GM23338 (cell line): ENCODE results near the gene SUGCT. TPM values are rescaled to one million over a fixed set of nuclear protein-coding genes. Genes with fewer than 3 reads are reported as not detected.
A peak's percentile ranks its signal among the peaks of the same experiment; 100 is the strongest.

Experiments
- ATAC-seq: fragments of 200-7000 bp; cut with Tn5 transposase; 3 replicates; pipeline ENCODE4 v1.9.1; 2020
- DNase-seq: peaks from one replicate; pipeline ENCODE4 v3.0.0-alpha.2; 2015; ENCODE audit warnings: low spot score
- H2AFZ ChIP-seq: fragments of 200-600 bp; sonication (generic); 2 replicates; pipeline ENCODE4 v1.8.0; 2016; ENCODE audit warnings: antibody characterized with exemption, mild to moderate bottlenecking, moderate library complexity
- H3F3A ChIP-seq: fragments of 200-600 bp; sonication (generic); replicated peaks from 2 replicates; pipeline ENCODE4 v1.8.0; 2017; ENCODE audit warnings: antibody characterized with exemption, mixed run types, low read depth
- H3K27ac ChIP-seq: fragments of 200-600 bp; sonication (generic); 2 replicates; pipeline ENCODE4 v1.6.1; 2016; ENCODE audit warnings: low read depth
- H3K27me3 ChIP-seq: fragments of 200-600 bp; sonication (generic); 2 replicates; pipeline ENCODE4 v1.8.0; 2016; ENCODE audit warnings: mild to moderate bottlenecking, mixed run types, moderate library complexity; ENCODE audit not compliant: insufficient read depth
- H3K36me3 ChIP-seq: fragments of 200-600 bp; sonication (generic); 2 replicates; pipeline ENCODE4 v1.8.0; 2016; ENCODE audit warnings: mild to moderate bottlenecking; ENCODE audit not compliant: insufficient read depth
- H3K4me1 ChIP-seq: fragments of 200-600 bp; sonication (generic); 2 replicates; pipeline ENCODE4 v1.8.0; 2016; ENCODE audit warnings: mild to moderate bottlenecking, moderate library complexity; ENCODE audit not compliant: insufficient read depth
- H3K4me2 ChIP-seq: fragments of 200-600 bp; sonication (generic); 2 replicates; pipeline ENCODE4 v1.7.1; 2017; ENCODE audit warnings: mixed run types
- H3K4me3 ChIP-seq: fragments of 200-600 bp; sonication (generic); 2 replicates; pipeline ENCODE4 v1.6.1; 2016; ENCODE audit warnings: mixed run types
- H3K79me2 ChIP-seq: fragments of 200-600 bp; sonication (generic); replicated peaks from 2 replicates; pipeline ENCODE4 v1.8.0; 2017; ENCODE audit warnings: mild to moderate bottlenecking; ENCODE audit not compliant: insufficient read depth
- H3K9me2 ChIP-seq: fragments of 200-600 bp; sonication (generic); 2 replicates; pipeline ENCODE4 v1.8.0; 2017; ENCODE audit not compliant: insufficient read depth
- H4K20me1 ChIP-seq: fragments of 200-600 bp; sonication (generic); replicated peaks from 2 replicates; pipeline ENCODE4 v1.8.0; 2017; ENCODE audit warnings: mild to moderate bottlenecking; ENCODE audit not compliant: insufficient read depth
- H3K27ac Mint-ChIP-seq: 2 replicates; pipeline ENCODE4 v1.8.0; 2020; ENCODE audit warnings: inconsistent platforms, mild to moderate bottlenecking, moderate library complexity, mixed read lengths
- H3K27me3 Mint-ChIP-seq: 3 replicates; pipeline ENCODE4 v1.8.0; 2022; ENCODE audit warnings: low read depth, mild to moderate bottlenecking, moderate library complexity, mixed read lengths, inconsistent platforms; ENCODE audit not compliant: insufficient read depth, poor library complexity
- H3K36me3 Mint-ChIP-seq: 3 replicates; pipeline ENCODE4 v1.8.0; 2021; ENCODE audit warnings: low read depth, mild to moderate bottlenecking, inconsistent platforms, moderate library complexity, mixed read lengths
- H3K4me1 Mint-ChIP-seq: 3 replicates; pipeline ENCODE4 v1.8.0; 2020; ENCODE audit warnings: mild to moderate bottlenecking, inconsistent platforms, mixed read lengths
- H3K4me3 Mint-ChIP-seq: 3 replicates; pipeline ENCODE4 v1.8.0; 2021; ENCODE audit warnings: moderate library complexity, mild to moderate bottlenecking, inconsistent platforms, mixed read lengths
- H3K9me3 Mint-ChIP-seq: 3 replicates; pipeline ENCODE4 v1.8.0; 2020; ENCODE audit warnings: moderate library complexity, mild to moderate bottlenecking, inconsistent platforms, mixed read lengths
- CREB1 ChIP-seq: fragments of 250-450 bp; sonication (Bioruptor Pico); IDR thresholded peaks from 2 replicates; pipeline ENCODE4 v1.5.0; 2020; ENCODE audit warnings: low read depth, mild to moderate bottlenecking, moderate library complexity
- CTCF ChIP-seq, 2 experiments: fragments of 200-600 bp in 1 of 2; sonication (generic) in 1 of 2; conservative IDR thresholded peaks; 2 replicates each; pipeline versions ENCODE4 v1.5.1 to v1.6.1; 2016 to 2017; ENCODE audit warnings: antibody characterized with exemption in 2 of 2, low read depth in 2 of 2, mild to moderate bottlenecking in 2 of 2, moderate library complexity in 1 of 2
- ETS1 ChIP-seq: IDR thresholded peaks from 2 replicates; pipeline ENCODE4 v1.6.1; 2016; ENCODE audit warnings: antibody characterized with exemption
- EZH2 ChIP-seq: fragments of 200-600 bp; sonication (generic); IDR thresholded peaks from one replicate; pipeline ENCODE4 v1.8.0; 2017; ENCODE audit warnings: antibody characterized with exemption, mild to moderate bottlenecking, low read depth; ENCODE audit not compliant: unreplicated experiment
- EZH2phosphoT487 ChIP-seq: fragments of 200-600 bp; sonication (generic); IDR thresholded peaks from one replicate; pipeline ENCODE4 v1.8.1; 2018; ENCODE audit warnings: antibody characterized with exemption; ENCODE audit not compliant: unreplicated experiment
- JUNB ChIP-seq: IDR thresholded peaks from one replicate; pipeline ENCODE4 v1.6.1; 2016; ENCODE audit warnings: antibody characterized with exemption; ENCODE audit not compliant: unreplicated experiment
- NANOG ChIP-seq: IDR thresholded peaks from 2 replicates; pipeline ENCODE4 v1.6.1; 2016; ENCODE audit warnings: antibody characterized with exemption, borderline replicate concordance
- REST ChIP-seq: IDR thresholded peaks from one replicate; pipeline ENCODE4 v1.6.1; 2018; ENCODE audit warnings: antibody characterized with exemption; ENCODE audit not compliant: unreplicated experiment
- STAT1 ChIP-seq: IDR thresholded peaks from one replicate; pipeline ENCODE4 v1.6.1; 2016; ENCODE audit warnings: antibody characterized with exemption; ENCODE audit not compliant: unreplicated experiment
- polyA plus RNA-seq: library from polyadenylated mRNA; unstranded; fragments of >200 nt; fragmentation: Nextera tagmentation; extraction: Ambion mirVana; gene quantifications from 2 replicates; pipeline ENCODE4 v1.2.1, GENCODE V29; 2016
- total RNA-seq: library from RNA; depleted of rRNA; stranded (reverse); fragments of >200 nt; shearing (Covaris generic); gene quantifications from 2 replicates; pipeline ENCODE4 v1.2.3, GENCODE V29; 2014

Gene SUGCT
- total and polyA plus RNA-seq, 2 experiments from 2014 or later = 4.2 to 5.6 TPM

- no peak for TF ChIP-seq EZH2
- no peak for TF ChIP-seq CREB1 (CRISPR knock-in tag)
- TF ChIP-seq NANOG = no peak
- no peak for TF ChIP-seq ETS1
- TF ChIP-seq JUNB = no peak
- no peak for TF ChIP-seq STAT1
- no peak for TF ChIP-seq EZH2phosphoT487
Measured at GRCh38 chr7:40733114-40733513, 598.3 kb downstream of the SUGCT start (continued).

GRCh38 chr7:40733578-40733977 is 598.8 kb downstream of the SUGCT start:
- no peaks in the 10 kb centered on the region for H3K36me3 Mint-ChIP-seq
- no peak for TF ChIP-seq JUNB
- TF ChIP-seq CREB1 (CRISPR knock-in tag) = no peak
- TF ChIP-seq CTCF (conservative IDR thresholded peaks at IDR 0.05; ENCODE audit: low read depth in 2 of 2) = no peak
- TF ChIP-seq REST = no peak
- TF ChIP-seq NANOG = no peak
- no peak for TF ChIP-seq ETS1
- H3F3A ChIP-seq = no peaks in the 10 kb centered on the region
- H3K4me1 Mint-ChIP-seq = no peaks in the 10 kb centered on the region
- no peak overlapping the region for H3K4me3 Mint-ChIP-seq
- no peak overlapping the region for H3K27ac ChIP-seq
- no peaks in the 10 kb centered on the region for H3K9me3 Mint-ChIP-seq
- no peaks in the 10 kb centered on the region for H3K36me3 ChIP-seq
- DNase-seq = no peak
- ATAC-seq = no peak
- no peak overlapping the region for H3K4me3 ChIP-seq
- H3K27me3 ChIP-seq = no peaks in the 10 kb centered on the region
- peak overlapping the region; percentile 3; the same call in 1 of the 2 replicates for H2AFZ ChIP-seq
- H3K79me2 ChIP-seq = no peaks in the 10 kb centered on the region
- H3K9me2 ChIP-seq = no peaks in the 10 kb centered on the region
- H3K4me1 ChIP-seq = no peaks in the 10 kb centered on the region
- no peak overlapping the region for H3K4me2 ChIP-seq
- no peaks in the 10 kb centered on the region for H4K20me1 ChIP-seq
- no peaks in the 10 kb centered on the region for H3K27me3 Mint-ChIP-seq
- no peak overlapping the region for H3K27ac Mint-ChIP-seq
